SJCRH30 (cell line): ENCODE results near the gene SART3. TPM values are rescaled to one million over a fixed set of nuclear protein-coding genes. Genes with fewer than 3 reads are reported as not detected.

Experiments used
- DNase-seq, 2 experiments: peaks; one replicate each; pipeline ENCODE4 v3.0.0-alpha.2; 2015 to 2020
- H3K27ac ChIP-seq: fragments of 250-450 bp; sonication (Bioruptor Pico); 2 replicates; pipeline ENCODE4 v1.5.1; 2020; ENCODE audit warnings: mild to moderate bottlenecking, moderate library complexity
- H3K27me3 ChIP-seq: fragments of 250-450 bp; sonication (Bioruptor Pico); 2 replicates; pipeline ENCODE4 v1.5.1; 2020; ENCODE audit warnings: mild to moderate bottlenecking, moderate library complexity
- H3K36me3 ChIP-seq: fragments of 250-450 bp; sonication (Bioruptor Pico); 2 replicates; pipeline ENCODE4 v1.5.1; 2020; ENCODE audit warnings: mild to moderate bottlenecking, moderate library complexity
- H3K4me1 ChIP-seq: fragments of 250-450 bp; sonication (Bioruptor Pico); 2 replicates; pipeline ENCODE4 v1.5.1; 2020; ENCODE audit warnings: mild to moderate bottlenecking, moderate library complexity
- H3K4me3 ChIP-seq: fragments of 250-450 bp; sonication (Bioruptor Pico); 2 replicates; pipeline ENCODE4 v1.5.1; 2020; ENCODE audit warnings: mild to moderate bottlenecking, moderate library complexity
- H3K9me3 ChIP-seq: fragments of 250-450 bp; sonication (Bioruptor Pico); replicated peaks from 2 replicates; pipeline ENCODE4 v1.5.1; 2020; ENCODE audit warnings: mild to moderate bottlenecking, moderate library complexity
- total RNA-seq: library from RNA; depleted of rRNA; stranded (reverse); fragments of >200 nt; shearing (Covaris generic); gene quantifications from 2 replicates; pipeline ENCODE4 v1.2.3, GENCODE V29; 2014

Gene SART3
- total RNA-seq, 1 experiment from 2014 or later, result 101 TPM

DNA sequence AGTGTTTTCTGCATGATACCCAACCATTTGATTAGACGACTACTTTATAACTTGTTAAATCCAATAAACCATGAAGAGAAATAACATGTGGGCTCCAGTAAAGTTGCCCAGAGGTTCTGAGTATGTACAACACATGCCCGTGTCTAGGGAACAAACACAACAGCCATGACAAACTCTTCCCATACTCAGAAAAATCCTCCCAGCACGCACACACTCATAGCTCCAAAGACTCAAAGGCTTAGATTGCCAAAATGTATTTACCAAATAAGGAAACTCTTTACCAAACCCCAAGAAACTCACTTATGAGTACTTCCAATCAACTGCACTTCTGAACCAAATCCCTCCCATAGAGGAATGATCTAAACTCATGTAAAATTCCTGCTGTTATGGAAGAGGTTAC is 17.3 kb downstream of the SART3 start:
- H3K36me3 ChIP-seq, result peaks cover 54% of the 10 kb centered on the region

DNA sequence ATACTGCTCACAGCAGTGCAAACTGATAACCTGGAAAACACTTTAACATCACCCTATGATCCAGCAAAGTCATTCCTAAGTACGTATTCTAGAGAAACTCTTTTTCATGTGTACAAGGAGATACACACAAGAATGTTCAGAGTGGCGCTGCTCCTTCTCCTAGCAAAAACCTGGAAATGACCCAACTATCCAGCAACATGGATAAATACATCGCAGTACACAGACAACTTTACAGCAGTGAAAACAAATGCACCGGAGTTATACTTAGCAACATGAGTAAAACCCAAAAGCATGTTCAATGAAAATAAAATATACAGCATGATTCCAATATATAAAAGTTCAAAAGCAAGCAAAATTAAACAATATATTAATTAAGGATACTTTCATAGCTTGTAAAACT is 18.7 kb downstream of the SART3 start:
- DNase-seq, result no peak
- Histone ChIP-seq H3K4me1 (no peaks in the 10 kb centered on the region), H3K9me3 (no peaks in the 10 kb centered on the region), H3K27ac (no peak overlapping the region), H3K36me3 (peaks cover 54% of the 10 kb centered on the region), H3K27me3 (no peaks in the 10 kb centered on the region), H3K4me3 (no peak overlapping the region)

More for the DNA sequence above, 17.3 kb downstream of the SART3 start:
- no peak overlapping the region for H3K4me3 ChIP-seq
- no peak overlapping the region for H3K27ac ChIP-seq
- no peak for DNase-seq
- no peaks in the 10 kb centered on the region for H3K9me3 ChIP-seq
- H3K4me1 ChIP-seq, result no peaks in the 10 kb centered on the region
- no peaks in the 10 kb centered on the region for H3K27me3 ChIP-seq

DNA sequence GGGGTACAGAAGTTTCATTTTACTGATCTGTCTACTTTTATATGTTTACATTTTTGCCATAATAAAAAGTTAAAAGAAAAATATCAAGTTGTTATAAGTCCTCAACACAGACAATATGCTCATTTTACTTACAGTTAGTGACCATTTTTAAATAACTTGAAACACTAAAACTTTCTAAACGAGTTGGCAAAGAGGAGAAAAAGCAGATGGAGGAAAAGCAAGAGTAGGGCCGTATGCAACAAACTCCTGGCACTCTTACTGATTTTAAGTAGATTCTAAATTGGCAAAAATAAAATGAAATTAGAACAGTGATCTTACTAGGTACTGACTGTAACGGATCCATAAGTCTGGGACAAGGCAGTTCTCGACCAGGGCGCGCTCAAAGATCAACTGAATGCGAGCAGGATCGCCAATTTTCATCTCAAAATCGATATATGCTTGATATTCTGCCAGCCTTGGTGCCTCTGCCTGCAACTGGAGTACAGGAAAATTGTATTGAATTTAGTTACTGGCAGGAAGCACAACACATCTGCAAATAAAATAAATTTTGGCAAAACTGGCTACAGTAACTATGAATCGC is 22.3 kb downstream of the SART3 start:
- Histone ChIP-seq H3K36me3 (peaks cover 61% of the 10 kb centered on the region), H3K4me3 (no peak overlapping the region), H3K9me3 (no peaks in the 10 kb centered on the region), H3K4me1 (no peaks in the 10 kb centered on the region), H3K27me3 (no peaks in the 10 kb centered on the region), H3K27ac (no peak overlapping the region)
- DNase-seq, result no peak

DNA sequence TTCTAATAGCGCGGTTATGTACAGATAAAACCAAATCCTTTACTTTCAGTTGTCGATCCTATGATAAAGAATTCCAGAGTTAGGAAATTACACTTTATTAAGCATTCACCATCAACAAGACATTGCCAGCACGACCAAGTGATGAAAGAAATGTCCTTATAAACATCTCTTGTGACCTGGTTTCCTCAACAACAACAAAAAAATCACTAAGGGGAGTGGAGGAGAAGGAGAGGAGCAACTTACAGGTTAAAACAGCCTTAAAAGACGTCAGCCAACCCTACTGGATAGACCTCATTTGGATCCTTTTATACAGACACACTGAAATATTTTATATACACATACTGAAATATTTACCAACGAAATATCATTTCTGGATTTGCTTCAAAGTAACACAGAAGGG is 22.8 kb downstream of the SART3 start:
- DNase-seq, result no peak
- Histone ChIP-seq H3K9me3 (no peaks in the 10 kb centered on the region), H3K4me1 (no peaks in the 10 kb centered on the region), H3K4me3 (no peak overlapping the region), H3K27me3 (no peaks in the 10 kb centered on the region), H3K36me3 (peaks cover 56% of the 10 kb centered on the region), H3K27ac (no peak overlapping the region)

DNA sequence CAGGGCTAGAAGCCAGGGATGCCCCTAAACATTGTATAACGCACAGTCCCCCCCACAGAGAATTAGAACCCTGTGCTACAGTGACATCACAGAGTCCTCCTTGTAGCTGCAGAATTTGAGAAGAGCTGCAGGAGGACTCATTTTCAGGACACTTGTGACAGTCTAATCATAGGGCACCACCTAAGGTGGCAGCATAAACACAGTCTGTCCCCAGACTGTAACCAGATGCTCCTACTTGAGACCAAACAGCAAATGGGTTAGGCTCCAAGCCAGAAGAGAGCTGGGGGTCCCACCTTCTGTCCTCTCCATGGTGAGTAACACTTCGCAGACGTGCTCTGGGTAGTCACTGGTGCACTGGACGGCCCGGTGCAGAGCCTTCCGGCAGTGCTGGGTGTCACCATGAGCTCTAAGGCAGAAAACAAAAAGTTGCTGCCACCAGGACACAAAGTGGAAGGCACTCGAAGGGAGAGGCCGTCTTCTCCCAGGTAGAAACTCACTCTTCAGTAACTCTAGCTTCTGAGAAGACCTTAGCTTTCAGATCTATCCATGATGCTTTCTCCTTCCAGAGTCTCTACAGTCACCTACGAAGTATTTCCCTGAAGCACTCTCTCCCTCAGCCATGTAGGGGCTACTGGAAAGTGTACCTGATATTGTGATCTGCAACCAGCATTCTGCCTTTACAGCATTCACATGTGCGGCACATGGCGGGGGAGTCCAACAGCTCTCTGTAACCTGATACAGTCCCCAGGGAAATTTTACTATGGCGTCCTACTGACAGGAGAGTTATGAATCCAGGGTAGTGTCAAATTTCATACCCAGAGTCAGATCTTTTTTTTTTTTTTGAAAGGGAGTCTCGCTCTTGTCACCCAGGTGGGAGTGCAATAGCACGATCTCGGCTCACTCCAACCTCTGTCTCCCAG is 28.8 kb downstream of the SART3 start:
- no peak overlapping the region for H3K27ac ChIP-seq
- peaks cover 83% of the 10 kb centered on the region for H3K36me3 ChIP-seq
- H3K4me3 ChIP-seq, result no peak overlapping the region
- H3K4me1 ChIP-seq, result no peaks in the 10 kb centered on the region; the same call in 1 of the 2 replicates
- H3K27me3 ChIP-seq, result no peaks in the 10 kb centered on the region
- H3K9me3 ChIP-seq, result no peaks in the 10 kb centered on the region
- peak in 1 of 2 experiments; percentile 47 for DNase-seq

DNA sequence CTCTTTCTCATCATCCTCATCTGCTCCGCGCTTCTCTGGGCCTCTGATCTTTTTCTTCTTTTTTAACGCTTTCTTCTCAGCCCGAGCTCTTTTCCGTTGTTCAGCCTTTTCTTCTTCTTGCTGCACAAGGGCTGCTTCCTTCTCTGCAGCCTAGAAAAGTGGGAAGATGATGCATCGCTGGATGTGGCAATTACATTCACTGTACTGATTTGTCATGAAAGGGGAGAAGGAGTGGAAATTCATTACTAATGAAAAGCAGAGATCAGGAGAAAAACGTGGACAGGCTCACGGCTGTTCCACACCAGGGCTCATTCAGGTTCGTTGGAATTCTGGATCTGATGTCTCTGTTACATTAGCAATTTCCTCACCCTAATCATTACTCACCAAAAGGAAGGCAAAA is 30.8 kb downstream of the SART3 start:
- Histone ChIP-seq H3K27ac (no peak overlapping the region), H3K36me3 (peaks cover 80% of the 10 kb centered on the region), H3K27me3 (no peaks in the 10 kb centered on the region), H3K4me1 (no peaks in the 10 kb centered on the region; the same call in 1 of the 2 replicates), H3K9me3 (no peaks in the 10 kb centered on the region), H3K4me3 (no peak overlapping the region)
- DNase-seq, result no peak

DNA sequence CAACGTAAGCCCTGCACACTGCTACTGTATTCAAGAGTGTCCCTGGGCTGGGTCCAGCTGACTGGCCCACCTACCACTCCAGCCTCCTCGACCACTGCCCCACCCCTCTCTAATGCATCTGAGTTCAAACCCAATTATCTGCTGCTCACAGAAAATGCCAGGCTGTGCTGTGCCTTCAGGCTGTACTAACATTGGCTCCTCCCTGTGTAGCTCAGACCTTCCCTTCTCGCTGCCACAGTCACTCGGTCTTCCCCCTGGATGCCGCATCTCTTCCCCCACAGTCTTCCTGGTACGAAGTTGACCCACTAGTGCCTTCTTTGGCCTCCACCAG is 33.8 kb downstream of the SART3 start:
- no peaks in the 10 kb centered on the region; the same call in 1 of the 2 replicates for H3K4me1 ChIP-seq
- H3K36me3 ChIP-seq, result peaks cover 81% of the 10 kb centered on the region
- no peak overlapping the region for H3K27ac ChIP-seq
- no peak for DNase-seq
- H3K27me3 ChIP-seq, result no peaks in the 10 kb centered on the region
- H3K9me3 ChIP-seq, result no peaks in the 10 kb centered on the region
- H3K4me3 ChIP-seq, result no peak overlapping the region

DNA sequence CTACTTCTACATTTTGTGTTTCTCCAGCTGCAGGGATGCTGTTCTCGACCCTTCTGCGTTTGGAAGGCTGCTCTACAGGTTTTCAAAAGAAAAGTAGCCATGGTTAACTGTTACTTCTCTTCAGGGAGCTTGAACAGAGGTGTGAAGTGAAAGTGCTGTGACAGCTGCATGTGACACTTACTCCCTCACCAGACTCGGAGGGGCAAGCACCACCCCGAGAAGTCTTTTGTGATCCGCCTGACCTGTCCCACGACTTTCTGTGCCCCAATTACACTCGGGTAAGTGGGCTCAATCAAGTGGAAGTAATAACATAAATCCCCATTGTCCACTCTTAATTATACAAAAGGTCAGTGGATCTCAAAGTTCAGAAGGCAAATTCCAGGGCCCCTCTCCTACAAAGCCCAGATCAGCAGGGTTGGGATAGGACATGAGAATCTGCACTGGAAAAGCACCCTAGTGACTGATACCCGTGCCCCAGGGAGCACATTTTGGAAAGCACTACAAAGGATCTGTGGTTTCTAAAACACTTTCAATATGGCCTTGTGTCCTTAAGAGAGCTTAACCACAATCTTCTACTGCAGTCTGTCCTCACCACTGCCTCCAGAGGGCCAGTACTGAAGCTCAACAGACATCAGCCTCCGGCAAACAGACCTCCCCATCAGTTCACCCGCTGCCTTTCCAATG is 34.3 kb downstream of the SART3 start:
- Histone ChIP-seq H3K27me3 (no peaks in the 10 kb centered on the region), H3K4me3 (no peak overlapping the region), H3K36me3 (peaks cover 81% of the 10 kb centered on the region), H3K9me3 (no peaks in the 10 kb centered on the region), H3K27ac (no peak overlapping the region), H3K4me1 (no peaks in the 10 kb centered on the region)
- no peak for DNase-seq

DNA sequence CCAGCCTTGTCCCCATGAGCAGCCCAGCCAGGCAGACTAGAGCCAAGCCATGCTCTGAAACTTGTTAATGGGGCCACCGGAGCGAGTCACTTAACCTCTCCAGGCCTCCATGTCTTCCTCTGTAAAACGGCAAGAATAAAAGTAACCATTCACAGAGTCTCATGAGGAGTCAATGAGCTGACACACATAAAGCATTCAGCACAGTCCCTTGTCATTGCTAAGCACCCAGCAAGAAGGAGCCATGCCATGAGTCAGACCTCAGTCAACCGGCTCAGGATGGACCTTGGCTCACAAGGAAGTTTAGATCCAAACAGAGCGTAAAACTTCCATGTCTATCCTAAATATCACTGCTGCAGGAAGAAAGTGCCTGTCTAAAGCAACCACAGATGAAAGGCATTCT is 35.3 kb downstream of the SART3 start:
- Histone ChIP-seq H3K9me3 (no peaks in the 10 kb centered on the region), H3K36me3 (peaks cover 81% of the 10 kb centered on the region), H3K4me1 (no peaks in the 10 kb centered on the region), H3K27me3 (no peaks in the 10 kb centered on the region), H3K4me3 (no peak overlapping the region), H3K27ac (no peak overlapping the region)
- no peak for DNase-seq

DNA sequence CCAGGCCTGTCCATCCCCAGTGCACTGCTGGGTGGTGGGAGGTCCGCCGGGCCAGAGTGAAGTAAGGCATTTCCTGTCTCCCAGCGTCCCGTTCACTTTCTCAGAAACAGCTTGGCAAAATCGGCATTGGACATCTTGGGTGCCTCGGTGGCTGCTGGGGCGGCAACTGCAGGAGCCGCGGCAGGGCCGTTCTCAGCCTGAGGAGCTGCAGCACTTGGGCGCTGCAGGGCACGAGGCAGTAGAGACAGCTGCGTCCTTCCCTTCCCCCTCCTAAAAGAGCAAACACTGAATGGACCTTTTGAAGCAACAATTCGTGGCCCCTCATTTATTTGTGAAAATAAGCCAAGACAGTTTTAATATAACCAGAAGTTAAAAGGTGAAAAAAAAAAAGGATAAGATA is 37.6 kb downstream of the SART3 start:
- Histone ChIP-seq H3K4me1 (no peaks in the 10 kb centered on the region), H3K4me3 (no peak overlapping the region), H3K9me3 (no peaks in the 10 kb centered on the region), H3K27me3 (no peaks in the 10 kb centered on the region), H3K36me3 (peaks cover 79% of the 10 kb centered on the region), H3K27ac (no peak overlapping the region)
- no peak for DNase-seq

DNA sequence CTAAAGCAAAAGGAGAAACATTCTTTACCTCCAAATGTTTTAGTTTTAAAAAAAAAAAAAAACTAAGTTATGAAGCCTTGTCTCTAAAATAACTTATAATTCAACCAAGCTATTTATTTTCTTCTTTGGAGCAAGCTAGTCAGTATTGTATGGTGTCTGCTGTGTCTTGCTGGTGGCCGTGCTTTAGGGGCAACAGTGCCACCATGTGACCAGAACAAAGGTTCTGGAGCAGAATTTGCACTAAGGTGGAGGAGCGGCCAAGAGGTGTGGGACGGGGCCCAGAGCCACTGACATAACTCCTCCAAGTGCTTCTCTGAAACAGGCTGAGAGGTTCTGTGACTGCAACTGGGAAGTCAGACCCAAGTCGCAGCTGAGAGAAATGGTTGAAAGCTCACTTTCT is 41.4 kb downstream of the SART3 start:
- H3K36me3 ChIP-seq, result peaks cover 52% of the 10 kb centered on the region
- no peak overlapping the region for H3K4me3 ChIP-seq
- H3K27ac ChIP-seq, result no peak overlapping the region
- DNase-seq, result no peak
- no peaks in the 10 kb centered on the region for H3K9me3 ChIP-seq
- H3K4me1 ChIP-seq, result 0 out of 2 replicates have a peak, but pooled peaks cover 2% of the 10 kb centered on the region
- H3K27me3 ChIP-seq, result no peaks in the 10 kb centered on the region

DNA sequence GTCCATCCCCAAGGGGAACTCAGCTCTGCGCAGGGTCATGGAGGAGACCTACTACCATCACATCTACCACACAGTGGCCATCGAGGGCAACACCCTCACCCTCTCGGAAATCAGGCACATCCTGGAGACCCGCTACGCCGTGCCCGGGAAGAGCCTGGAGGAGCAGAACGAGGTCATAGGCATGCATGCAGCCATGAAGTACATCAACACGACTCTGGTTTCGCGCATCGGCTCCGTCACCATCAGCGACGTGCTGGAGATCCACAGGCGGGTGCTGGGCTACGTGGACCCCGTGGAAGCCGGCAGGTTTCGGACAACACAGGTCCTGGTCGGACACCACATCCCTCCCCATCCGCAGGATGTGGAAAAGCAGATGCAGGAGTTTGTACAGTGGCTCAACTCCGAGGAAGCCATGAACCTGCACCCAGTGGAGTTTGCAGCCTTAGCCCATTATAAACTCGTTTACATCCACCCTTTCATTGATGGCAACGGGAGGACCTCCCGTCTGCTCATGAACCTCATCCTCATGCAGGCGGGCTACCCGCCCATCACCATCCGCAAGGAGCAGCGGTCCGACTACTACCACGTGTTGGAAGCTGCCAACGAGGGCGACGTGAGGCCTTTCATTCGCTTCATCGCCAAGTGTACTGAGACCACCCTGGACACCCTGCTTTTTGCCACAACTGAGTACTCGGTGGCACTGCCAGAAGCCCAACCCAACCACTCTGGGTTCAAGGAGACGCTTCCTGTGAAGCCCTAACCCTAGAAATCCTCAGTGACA is 42.1 kb downstream of the SART3 start:
- DNase-seq, result no peak
- Histone ChIP-seq H3K4me1 (0 out of 2 replicates have a peak, but pooled peaks cover 2% of the 10 kb centered on the region), H3K27ac (no peak overlapping the region), H3K4me3 (no peak overlapping the region), H3K9me3 (no peaks in the 10 kb centered on the region), H3K36me3 (peaks cover 47% of the 10 kb centered on the region), H3K27me3 (no peaks in the 10 kb centered on the region)

DNA sequence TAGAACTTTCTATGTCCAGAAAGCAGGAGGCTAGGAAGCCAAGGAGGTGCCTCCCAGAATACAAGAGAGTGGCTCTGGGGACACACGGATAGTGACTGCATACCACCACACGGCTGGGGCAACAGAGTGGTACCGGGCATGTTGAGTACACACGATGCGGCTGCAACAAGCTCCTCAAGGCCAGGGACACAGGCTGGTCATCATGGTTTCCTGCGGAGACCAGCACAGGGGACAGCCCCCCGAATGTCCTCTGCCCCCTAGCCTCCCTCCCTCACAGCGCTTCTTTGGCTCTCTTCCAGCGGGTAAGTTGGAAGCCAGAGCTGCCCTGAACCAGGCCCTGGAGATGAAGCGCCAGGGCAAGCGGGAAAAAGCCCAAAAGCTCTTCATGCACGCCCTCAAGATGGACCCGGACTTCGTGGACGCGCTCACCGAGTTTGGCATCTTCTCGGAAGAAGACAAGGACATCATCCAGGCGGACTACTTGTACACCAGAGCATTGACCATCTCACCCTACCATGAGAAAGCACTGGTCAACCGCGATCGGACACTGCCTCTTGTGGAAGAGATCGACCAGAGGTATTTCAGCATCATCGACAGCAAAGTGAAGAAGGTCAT is 42.8 kb downstream of the SART3 start:
- H3K27me3 ChIP-seq, result no peaks in the 10 kb centered on the region
- no peak overlapping the region for H3K27ac ChIP-seq
- no peaks in the 10 kb centered on the region for H3K9me3 ChIP-seq
- H3K4me1 ChIP-seq, result 0 out of 2 replicates have a peak, but pooled peaks cover 2% of the 10 kb centered on the region
- H3K36me3 ChIP-seq, result peaks cover 42% of the 10 kb centered on the region
- H3K4me3 ChIP-seq, result no peak overlapping the region
- DNase-seq, result no peak
